HepG2 (cell line): ENCODE results near the gene ARPC1A. TPM values are rescaled to one million over a fixed set of nuclear protein-coding genes. Genes with fewer than 3 reads are reported as not detected.

ENCODE experiments used
- DR1 ChIP-seq: sonication (generic); formaldehyde crosslinking; IDR thresholded peaks from 2 replicates; pipeline ENCODE4 v1.8.0; 2021; ENCODE audit warnings: mild to moderate bottlenecking, missing genetic modification reagents, inconsistent platforms
- FOSL2 ChIP-seq: sonication (generic); formaldehyde crosslinking; IDR thresholded peaks from 2 replicates; pipeline ENCODE4 v1.4.0; 2020; ENCODE audit warnings: missing genetic modification reagents
- KDM5B ChIP-seq: sonication (generic); formaldehyde crosslinking; IDR thresholded peaks from 2 replicates; pipeline ENCODE4 v1.4.0; 2020; ENCODE audit warnings: missing genetic modification reagents, mild to moderate bottlenecking, borderline replicate concordance
- KDM6A ChIP-seq: IDR thresholded peaks from 2 replicates; pipeline ENCODE4 v1.6.1; 2016; ENCODE audit warnings: low read depth
- MAZ ChIP-seq, 2 experiments: sonication (generic) in 1 of 2; formaldehyde crosslinking in 1 of 2; IDR thresholded peaks; 2 replicates each; pipeline versions ENCODE4 v1.5.0 to v1.6.1; 2012 to 2020; ENCODE audit warnings: low read depth in 2 of 2, mild to moderate bottlenecking in 2 of 2, borderline replicate concordance in 1 of 2, improper control_type of control experiment in 1 of 2, low read length in 1 of 2, missing genetic modification reagents in 1 of 2, moderate library complexity in 1 of 2
- RAD21 ChIP-seq: fragments of 450-650 bp; formaldehyde crosslinking; IDR thresholded peaks from 2 replicates; pipeline ENCODE4 v1.5.0; 2020; ENCODE audit warnings: mild to moderate bottlenecking
- SAP130 ChIP-seq: IDR thresholded peaks from 2 replicates; pipeline ENCODE4 v1.6.1; 2016; ENCODE audit warnings: low read depth
- SMC3 ChIP-seq: IDR thresholded peaks from 2 replicates; pipeline ENCODE4 v1.6.1; 2011; ENCODE audit warnings: low read length, improper control_type of control experiment
- STAG1 ChIP-seq: sonication (generic); formaldehyde crosslinking; IDR thresholded peaks from 2 replicates; pipeline ENCODE4 v1.4.0; 2020; ENCODE audit warnings: missing genetic modification reagents
- XRCC5 ChIP-seq: fragments of 200-400 bp; formaldehyde crosslinking; optimal IDR thresholded peaks from 2 replicates; pipeline ENCODE3; 2017; ENCODE audit warnings: mild to moderate bottlenecking, low read length
- ZMYM3 ChIP-seq: sonication (generic); formaldehyde crosslinking; IDR thresholded peaks from 2 replicates; pipeline ENCODE4 v1.5.1; 2020; ENCODE audit warnings: mild to moderate bottlenecking, missing genetic modification reagents
- ZNF121 ChIP-seq: sonication (generic); formaldehyde crosslinking; IDR thresholded peaks from 2 replicates; pipeline ENCODE4 v1.5.0; 2020; ENCODE audit warnings: mild to moderate bottlenecking, missing genetic modification reagents
- ZNF343 ChIP-seq: sonication (generic); formaldehyde crosslinking; IDR thresholded peaks from 2 replicates; pipeline ENCODE4 v1.4.0; 2020; ENCODE audit warnings: mild to moderate bottlenecking, missing genetic modification reagents
- ZNF431 ChIP-seq: sonication (generic); formaldehyde crosslinking; IDR thresholded peaks from 2 replicates; pipeline ENCODE4 v1.9.0; 2022; ENCODE audit warnings: missing genetic modification reagents, low read depth, mild to moderate bottlenecking, borderline replicate concordance
- ZNF614 ChIP-seq: IDR thresholded peaks from 2 replicates; pipeline ENCODE4 v1.6.1; 2018; ENCODE audit warnings: missing biosample characterization, missing genetic modification reagents, inconsistent platforms, borderline replicate concordance
- ZNF777 ChIP-seq: sonication (generic); formaldehyde crosslinking; IDR thresholded peaks from 2 replicates; pipeline ENCODE4 v1.4.0; 2020; ENCODE audit warnings: missing genetic modification reagents
- ZSCAN20 ChIP-seq: sonication (generic); formaldehyde crosslinking; IDR thresholded peaks from 2 replicates; pipeline ENCODE4 v1.4.0; 2020; ENCODE audit warnings: missing genetic modification reagents, mild to moderate bottlenecking, borderline replicate concordance
- polyA plus RNA-seq, 8 experiments: library from polyadenylated mRNA; depleted of rRNA in 3 of 8; stranded (reverse) in 7 of 8; unstranded in 1 of 8; fragments of >200 nt; fragmentation: Illumina TruSeq in 4 of 8; extraction: Trizol in 4 of 8; gene quantifications; 2 replicates each; pipeline versions ENCODE4 v1.2.1 to v1.2.3, GENCODE V29; 2011 to 2016; ENCODE audit warnings: low read depth in 4 of 8, missing spikeins in 1 of 8, mixed read lengths in 1 of 8; ENCODE audit not compliant: insufficient read depth in 1 of 8
- total RNA-seq, 5 experiments: library from RNA; depleted of rRNA; stranded (reverse); fragments of >200 nt; fragmentation: Illumina TruSeq; extraction: Trizol; gene quantifications; 2 replicates each; pipeline ENCODE4 v1.2.3, GENCODE V29; 2016; ENCODE audit warnings: low read depth in 1 of 5
- TF ChIP-seq, protein P1 (sequence below): sonication (generic); formaldehyde crosslinking; IDR thresholded peaks from 2 replicates; pipeline ENCODE4 v1.9.0; 2021; ENCODE audit warnings: missing genetic modification reagents, borderline replicate concordance
- TF ChIP-seq, protein P2 (sequence below): sonication (generic); formaldehyde crosslinking; IDR thresholded peaks from 2 replicates; pipeline ENCODE4 v1.5.0; 2020; ENCODE audit warnings: mild to moderate bottlenecking, missing genetic modification reagents, moderate library complexity
- TF ChIP-seq, protein P3 (sequence below): sonication (generic); formaldehyde crosslinking; IDR thresholded peaks from 2 replicates; pipeline ENCODE4 v1.5.1; 2020; ENCODE audit warnings: mild to moderate bottlenecking, missing genetic modification reagents, moderate library complexity

Gene ARPC1A
- total and polyA plus RNA-seq, 2 of the 13 experiments (the other 11 are each of a cell fraction or from before 2014, with no cell fraction given): 44.3 to 88.5 TPM

DNA sequence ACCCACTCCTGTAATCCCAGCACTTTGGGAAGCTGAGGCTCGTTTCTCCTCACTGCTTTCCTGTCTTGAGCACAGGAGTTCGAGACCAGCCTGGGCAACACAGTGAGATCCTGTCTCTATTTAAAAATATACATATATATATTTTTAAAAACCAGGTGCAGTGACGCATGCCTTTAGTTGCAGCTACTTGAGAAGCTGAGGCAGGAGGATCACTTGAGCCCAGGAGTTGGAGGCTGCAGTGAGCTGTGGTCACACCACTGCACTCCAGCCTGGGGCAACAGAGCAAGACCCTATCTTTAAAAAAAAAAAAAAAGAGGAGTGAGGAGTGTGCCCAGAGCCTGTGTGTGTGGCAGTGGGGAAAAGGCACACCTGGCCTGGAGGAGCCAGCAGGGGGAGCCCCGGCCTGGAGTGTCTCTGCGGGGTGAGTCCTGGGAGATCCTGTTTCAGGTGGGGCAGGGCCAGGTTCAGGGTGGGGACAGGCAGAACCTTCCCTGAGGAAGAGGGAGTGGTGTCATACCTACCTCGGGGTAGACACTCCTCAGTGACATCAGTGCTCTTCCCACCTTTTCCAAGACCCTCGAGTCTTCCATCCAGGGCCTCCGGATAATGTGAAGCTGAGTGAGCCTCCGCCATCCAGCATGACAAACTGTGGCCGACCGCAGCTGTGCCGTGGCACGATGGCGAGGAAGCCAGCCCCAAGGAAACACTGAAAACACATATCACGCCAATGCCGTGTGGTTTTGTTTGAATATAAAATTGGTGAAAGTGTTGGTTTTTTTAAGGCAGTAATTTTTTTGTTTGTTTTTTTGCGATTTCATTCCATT is 39.8 kb downstream of the ARPC1A start (continued):
- TF ChIP-seq RAD21 (CRISPR knock-in tag) (peak; percentile 76), ZNF121 (CRISPR knock-in tag) (peak; percentile 86), ZMYM3 (no peak), STAG1 (CRISPR knock-in tag) (peak; percentile 79), MAZ (IDR thresholded peaks at IDR 0.05; ENCODE audit: borderline replicate concordance, low read depth, low read length) (no peak), MAZ (CRISPR knock-in tag; IDR thresholded peaks at IDR 0.05; ENCODE audit: low read depth) (no peak), SMC3 (peak; percentile 62), KDM5B (CRISPR knock-in tag) (peak; percentile 32; the same call in 1 of the 2 replicates), XRCC5 (peak; percentile 65), ZNF431 (CRISPR knock-in tag) (no peak), FOSL2 (CRISPR knock-in tag) (no peak), SAP130 (CRISPR knock-in tag) (peak; percentile 31; the same call in 1 of the 2 replicates), DR1 (no peak), KDM6A (CRISPR knock-in tag) (no peak), ZSCAN20 (CRISPR knock-in tag) (no peak), ZNF614 (CRISPR knock-in tag) (0 out of 2 replicates have a peak, but pooled peaks have one; percentile 35), ZNF777 (CRISPR knock-in tag) (no peak), ZNF343 (CRISPR knock-in tag) (no peak)
- TF ChIP-seq, protein P1, sequence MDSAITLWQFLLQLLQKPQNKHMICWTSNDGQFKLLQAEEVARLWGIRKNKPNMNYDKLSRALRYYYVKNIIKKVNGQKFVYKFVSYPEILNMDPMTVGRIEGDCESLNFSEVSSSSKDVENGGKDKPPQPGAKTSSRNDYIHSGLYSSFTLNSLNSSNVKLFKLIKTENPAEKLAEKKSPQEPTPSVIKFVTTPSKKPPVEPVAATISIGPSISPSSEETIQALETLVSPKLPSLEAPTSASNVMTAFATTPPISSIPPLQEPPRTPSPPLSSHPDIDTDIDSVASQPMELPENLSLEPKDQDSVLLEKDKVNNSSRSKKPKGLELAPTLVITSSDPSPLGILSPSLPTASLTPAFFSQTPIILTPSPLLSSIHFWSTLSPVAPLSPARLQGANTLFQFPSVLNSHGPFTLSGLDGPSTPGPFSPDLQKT (CRISPR knock-in tag): no peak
- TF ChIP-seq, protein P2, sequence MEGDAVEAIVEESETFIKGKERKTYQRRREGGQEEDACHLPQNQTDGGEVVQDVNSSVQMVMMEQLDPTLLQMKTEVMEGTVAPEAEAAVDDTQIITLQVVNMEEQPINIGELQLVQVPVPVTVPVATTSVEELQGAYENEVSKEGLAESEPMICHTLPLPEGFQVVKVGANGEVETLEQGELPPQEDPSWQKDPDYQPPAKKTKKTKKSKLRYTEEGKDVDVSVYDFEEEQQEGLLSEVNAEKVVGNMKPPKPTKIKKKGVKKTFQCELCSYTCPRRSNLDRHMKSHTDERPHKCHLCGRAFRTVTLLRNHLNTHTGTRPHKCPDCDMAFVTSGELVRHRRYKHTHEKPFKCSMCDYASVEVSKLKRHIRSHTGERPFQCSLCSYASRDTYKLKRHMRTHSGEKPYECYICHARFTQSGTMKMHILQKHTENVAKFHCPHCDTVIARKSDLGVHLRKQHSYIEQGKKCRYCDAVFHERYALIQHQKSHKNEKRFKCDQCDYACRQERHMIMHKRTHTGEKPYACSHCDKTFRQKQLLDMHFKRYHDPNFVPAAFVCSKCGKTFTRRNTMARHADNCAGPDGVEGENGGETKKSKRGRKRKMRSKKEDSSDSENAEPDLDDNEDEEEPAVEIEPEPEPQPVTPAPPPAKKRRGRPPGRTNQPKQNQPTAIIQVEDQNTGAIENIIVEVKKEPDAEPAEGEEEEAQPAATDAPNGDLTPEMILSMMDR (CRISPR knock-in tag): peak; percentile 86
- TF ChIP-seq, protein P3, sequence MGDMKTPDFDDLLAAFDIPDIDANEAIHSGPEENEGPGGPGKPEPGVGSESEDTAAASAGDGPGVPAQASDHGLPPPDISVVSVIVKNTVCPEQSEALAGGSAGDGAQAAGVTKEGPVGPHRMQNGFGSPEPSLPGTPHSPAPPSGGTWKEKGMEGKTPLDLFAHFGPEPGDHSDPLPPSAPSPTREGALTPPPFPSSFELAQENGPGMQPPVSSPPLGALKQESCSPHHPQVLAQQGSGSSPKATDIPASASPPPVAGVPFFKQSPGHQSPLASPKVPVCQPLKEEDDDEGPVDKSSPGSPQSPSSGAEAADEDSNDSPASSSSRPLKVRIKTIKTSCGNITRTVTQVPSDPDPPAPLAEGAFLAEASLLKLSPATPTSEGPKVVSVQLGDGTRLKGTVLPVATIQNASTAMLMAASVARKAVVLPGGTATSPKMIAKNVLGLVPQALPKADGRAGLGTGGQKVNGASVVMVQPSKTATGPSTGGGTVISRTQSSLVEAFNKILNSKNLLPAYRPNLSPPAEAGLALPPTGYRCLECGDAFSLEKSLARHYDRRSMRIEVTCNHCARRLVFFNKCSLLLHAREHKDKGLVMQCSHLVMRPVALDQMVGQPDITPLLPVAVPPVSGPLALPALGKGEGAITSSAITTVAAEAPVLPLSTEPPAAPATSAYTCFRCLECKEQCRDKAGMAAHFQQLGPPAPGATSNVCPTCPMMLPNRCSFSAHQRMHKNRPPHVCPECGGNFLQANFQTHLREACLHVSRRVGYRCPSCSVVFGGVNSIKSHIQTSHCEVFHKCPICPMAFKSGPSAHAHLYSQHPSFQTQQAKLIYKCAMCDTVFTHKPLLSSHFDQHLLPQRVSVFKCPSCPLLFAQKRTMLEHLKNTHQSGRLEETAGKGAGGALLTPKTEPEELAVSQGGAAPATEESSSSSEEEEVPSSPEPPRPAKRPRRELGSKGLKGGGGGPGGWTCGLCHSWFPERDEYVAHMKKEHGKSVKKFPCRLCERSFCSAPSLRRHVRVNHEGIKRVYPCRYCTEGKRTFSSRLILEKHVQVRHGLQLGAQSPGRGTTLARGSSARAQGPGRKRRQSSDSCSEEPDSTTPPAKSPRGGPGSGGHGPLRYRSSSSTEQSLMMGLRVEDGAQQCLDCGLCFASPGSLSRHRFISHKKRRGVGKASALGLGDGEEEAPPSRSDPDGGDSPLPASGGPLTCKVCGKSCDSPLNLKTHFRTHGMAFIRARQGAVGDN (CRISPR knock-in tag): peak; percentile 37
